HPDE6-E6E7 (cell line): ENCODE data around the gene NOD2.

ENCODE experiments used
- DNase-seq: peaks from one replicate; pipeline ENCODE4 v3.0.0; 2011; ENCODE audit warnings: missing footprints; ENCODE audit errors: extremely low spot score

NOD2 gene

DNA sequence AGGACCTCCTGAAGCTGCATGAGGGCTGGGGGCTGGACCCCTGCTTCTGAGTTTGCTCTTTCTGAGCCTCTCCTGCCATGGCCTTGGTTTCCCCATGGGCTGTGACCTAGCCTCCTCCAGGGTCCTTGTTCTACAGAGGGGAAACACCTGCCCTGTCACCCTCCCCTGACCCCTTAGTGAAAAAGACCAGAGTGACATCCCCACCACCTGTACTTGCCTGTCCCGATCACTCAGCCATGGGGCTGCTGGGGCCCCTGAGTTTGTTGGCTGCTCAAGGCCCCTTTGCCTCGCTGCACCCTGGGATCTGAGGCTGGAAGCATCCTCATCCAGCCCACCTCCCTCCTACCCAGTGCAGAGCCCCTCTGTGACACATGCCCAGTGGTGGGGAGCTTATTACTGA lies 800 bp downstream of the NOD2 start:
- no peak for DNase-seq

DNA sequence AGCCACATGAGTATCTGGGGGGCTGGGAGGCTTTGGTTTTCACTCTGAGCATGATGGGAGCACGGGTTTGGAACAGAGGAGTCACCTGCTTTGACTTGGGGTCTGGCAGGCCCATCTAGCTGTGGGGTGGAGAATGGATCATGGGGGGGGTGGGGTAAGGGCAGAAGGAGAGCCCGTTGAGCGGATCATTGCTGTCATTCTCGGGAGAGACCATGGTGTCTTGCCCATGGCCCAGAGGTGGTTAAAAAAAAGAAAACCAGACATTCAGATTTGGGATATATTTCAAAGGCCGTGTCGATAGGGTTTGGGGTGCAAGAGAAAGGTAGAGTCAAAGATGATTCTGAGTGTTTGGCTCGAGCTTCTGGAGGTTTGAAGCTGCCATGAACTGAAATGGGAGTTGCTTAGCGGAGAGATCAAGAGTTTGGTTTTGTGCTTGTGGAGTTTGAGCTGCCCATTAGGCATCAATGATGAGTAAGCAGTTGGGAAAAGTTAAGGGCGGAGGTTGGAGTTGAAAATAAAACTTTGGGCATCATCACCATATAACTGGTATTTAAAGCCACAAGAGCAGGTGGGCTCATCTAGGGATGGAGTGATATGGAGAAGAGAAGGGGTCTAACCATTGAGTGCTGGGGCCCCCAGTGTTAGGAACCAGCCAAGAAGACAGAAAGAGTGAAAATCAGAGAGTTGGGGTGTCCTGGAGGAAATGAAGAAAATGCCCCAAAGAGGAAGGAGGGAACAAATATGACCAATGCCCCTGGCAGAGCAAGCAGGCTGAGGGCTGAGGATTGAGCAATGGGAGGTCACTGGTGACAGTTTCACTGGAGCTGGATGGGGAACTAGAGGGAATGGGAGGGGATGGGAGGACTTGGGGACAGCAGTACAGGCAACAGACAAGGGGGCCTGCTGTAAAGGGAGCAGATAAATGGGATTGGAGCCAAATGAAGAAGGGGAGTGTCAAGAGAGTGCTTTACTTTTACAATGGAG lies 1.9 kb downstream of the NOD2 start:
- DNase-seq = no peak

DNA sequence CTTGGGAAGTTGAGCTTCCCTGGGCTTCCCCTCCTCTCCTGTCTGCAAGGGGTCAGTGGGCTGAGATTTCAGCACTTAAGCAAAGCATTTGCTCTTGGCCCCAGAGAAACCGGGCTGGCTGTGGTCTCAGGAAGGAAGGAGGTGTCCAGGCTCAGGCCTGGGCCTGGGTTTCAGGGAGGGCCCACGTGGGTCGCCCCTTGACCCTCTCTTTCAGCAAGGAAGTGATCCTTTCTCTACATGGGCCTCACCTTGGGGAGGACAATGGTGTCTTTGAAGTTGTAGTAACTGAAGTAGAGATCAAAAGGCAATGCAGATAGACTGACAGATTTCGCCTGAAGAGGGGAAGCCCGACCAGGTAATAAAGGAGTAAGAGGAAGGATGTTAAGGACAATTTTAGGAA lies 2.7 kb downstream of the NOD2 start:
- DNase-seq = no peak

DNA sequence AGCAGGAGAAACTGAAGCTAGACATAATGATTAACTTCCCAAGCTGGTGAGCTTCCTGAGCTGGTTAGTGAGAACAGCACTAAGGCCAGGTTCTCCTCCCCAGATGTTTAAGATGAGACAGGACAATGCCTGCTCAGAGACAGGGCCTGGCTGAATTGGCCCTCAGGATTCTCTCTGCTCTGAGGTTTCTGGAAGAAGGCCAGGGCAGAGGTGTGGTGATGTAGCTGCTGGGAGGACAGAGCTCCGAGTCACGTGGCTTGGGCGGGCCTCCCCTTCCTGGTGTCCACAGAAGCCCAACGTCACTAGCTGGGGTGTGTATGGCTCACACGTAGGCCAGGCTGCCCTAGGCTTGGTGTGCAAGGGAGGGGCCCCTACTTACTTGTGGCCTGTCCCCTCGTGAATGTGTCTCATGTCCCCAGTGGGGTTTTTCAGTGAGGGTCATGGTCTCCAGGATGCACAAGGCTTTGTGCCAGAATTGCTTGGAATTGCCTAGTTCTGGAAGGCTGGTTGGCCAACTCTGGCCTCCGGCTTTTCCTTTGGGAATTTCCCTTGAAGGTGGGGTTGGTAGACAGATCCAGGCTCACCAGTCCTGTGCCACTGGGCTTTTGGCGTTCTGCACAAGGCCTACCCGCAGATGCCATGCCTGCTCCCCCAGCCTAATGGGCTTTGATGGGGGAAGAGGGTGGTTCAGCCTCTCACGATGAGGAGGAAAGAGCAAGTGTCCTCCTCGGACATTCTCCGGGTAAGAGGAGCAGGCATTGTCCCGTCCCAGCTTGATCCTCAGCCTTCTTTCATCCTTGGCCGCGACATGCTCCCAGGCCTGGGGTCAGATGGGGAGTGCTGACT lies 3.4 kb downstream of the NOD2 start:
- peak; percentile 96 for DNase-seq

DNA sequence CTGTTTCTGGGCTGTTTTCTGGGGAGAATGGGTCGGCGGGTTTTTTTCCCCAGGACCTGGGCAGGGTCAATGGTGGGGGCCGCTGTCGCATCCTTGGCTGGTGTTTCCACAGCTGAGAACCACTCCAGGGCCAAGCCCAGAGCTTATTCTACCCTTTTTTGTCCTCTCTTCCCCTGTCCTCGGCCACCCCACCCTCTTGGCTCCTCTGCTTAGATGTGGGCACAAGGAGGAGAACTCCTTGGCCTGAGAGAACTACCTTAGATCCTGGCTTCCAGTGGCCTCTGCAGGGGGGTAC lies 4.0 kb downstream of the NOD2 start:
- DNase-seq = no peak

DNA sequence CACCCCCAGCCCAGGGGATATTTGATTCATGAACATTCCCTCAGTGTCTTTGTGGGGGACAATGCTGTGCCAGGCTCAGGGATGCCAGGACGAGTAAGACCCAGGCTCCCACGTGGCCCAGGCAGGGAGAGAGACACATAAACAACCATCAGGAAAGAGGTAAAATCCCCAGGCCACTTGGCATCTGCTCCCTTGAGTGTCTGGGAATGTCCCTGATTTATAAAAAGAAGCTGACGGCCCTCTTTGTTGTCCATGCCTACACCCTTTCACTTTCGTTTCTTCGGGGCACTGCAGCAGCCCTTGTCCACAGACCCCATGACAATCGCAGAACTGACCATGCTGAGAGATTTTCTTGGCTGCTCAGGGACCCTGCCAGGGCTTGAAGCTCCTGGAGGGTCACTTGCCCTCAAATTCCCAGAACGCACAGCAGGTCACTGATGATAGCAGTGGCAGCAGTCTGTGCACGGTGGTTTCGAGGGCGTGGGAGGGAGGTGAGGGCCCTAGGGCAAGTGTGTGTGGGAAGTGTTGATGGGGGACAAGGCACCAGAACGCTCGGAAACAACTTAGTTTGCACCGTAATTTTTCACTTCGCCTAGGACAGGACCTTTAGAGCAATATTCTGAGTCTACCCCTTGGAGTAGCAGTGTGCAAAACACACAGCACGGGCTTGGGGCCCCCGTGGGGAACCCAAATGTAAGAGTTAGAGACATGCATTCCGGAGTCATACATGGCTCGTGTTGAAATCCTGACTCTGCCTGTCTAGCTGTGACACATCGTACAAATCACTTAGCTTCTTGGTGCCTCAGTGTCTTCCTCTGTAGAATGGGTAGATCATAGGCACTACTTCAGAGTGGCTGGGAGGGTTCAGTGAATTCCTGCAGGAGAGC lies 4.7 kb downstream of the NOD2 start:
- no peak for DNase-seq

DNA sequence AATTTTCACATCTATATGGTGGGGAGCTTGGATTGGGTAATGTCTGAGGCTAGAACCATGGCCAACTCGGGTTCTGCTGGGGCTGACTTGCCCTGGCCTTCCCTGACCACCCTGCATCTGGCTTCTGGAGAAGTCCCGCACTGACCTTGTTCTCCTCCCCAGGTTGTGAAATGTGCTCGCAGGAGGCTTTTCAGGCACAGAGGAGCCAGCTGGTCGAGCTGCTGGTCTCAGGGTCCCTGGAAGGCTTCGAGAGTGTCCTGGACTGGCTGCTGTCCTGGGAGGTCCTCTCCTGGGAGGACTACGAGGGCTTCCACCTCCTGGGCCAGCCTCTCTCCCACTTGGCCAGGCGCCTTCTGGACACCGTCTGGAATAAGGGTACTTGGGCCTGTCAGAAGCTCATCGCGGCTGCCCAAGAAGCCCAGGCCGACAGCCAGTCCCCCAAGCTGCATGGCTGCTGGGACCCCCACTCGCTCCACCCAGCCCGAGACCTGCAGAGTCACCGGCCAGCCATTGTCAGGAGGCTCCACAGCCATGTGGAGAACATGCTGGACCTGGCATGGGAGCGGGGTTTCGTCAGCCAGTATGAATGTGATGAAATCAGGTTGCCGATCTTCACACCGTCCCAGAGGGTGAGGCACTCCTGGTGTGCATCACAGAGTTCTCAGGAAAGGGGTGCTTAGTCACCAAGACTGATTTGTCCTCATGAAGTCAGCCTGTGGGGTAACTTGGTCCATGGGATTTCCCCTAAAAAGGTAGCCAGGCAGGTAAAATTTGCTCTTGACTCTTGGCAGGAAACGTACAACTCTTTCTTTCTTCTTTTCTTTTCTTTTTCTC lies 6.1 kb downstream of the NOD2 start:
- DNase-seq = peak; percentile 95

DNA sequence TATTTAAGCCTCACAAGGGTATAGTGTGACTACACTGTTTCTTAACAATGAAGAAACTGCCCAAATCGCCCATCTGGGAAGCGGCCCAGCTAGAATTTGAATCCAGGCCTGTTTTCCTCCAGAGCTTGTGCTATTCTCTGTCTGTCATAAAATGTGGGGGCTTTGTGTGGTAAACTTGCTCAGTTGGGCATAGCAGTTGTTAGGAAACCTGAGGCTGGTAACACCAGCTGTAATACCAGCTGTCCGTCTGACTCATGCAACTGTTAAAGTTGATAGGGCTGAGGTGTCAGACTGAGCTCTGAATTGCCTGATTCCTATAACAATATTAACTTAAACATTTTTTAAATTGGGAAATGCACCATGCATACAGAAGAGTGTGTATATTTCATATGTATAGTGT lies 9.3 kb downstream of the NOD2 start:
- DNase-seq = no peak

DNA sequence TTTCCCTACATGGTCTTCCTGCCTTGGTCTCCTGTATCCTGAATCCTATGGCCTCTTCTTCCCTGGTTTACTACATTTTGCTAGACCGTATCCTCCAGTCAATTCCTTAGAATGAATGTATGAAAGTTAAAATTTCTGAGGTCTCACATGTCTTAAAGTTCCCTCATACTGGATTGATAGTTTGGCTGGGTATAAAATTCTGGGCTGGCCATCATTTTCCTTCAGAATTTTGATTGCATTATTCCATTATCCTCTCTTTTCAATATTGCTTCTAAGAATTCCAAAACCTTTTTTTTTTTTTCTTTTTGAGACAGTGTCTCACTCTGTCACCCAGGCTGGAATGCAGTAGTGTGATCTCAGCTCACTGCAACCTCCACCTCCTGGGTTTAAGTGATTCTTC lies 10.8 kb downstream of the NOD2 start:
- no peak for DNase-seq

DNA sequence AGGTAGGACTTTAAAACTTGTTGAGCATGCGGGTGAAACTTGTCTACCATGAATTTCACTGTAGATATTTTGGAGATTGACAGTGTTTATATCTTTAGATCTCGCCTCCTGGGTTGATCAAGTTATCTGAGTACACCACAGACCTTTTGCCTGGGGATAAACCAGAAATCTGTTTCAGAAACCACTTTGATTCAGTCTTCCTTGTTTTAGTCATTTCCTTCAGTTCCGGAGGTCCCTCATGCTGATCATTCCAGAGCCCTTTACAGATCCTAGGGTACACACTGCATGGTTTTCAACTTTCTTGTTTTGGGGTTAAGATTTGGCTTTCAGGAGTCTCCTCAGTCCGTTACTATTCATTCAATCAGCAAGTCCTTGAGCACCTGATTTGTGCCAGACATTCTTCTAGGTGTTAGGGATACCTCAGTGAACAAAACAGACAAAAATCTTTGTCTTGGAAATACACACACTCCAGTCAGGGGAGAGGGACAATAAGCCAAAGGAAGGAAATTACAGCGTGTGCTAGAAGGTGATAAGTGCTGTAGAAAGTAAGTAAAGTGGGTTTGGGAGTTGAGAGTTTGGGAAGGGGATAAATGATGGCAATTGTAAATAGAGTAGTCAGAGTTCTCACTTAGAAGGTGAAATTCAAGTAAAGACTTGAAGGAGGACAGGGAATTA lies 12.2 kb downstream of the NOD2 start:
- no peak for DNase-seq

DNA sequence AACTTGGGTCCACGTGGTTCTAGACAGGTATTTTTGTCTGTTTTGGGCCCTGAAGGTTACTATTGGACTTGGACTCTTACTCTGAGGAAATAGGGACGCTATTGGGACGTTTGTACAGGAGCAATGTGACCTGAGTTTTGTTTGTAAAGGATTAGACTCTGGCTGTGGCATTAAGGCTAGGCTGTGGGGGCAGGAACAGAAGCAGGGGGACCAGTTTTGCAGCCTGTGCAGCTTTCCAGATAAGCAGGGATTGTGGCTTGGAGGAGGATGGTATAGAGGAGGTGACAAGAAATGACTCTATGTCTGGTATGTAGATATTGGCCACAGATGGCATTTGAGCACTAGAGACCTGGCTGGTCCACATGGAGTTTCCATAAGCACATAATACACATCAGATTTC lies 12.8 kb downstream of the NOD2 start:
- DNase-seq = no peak

DNA sequence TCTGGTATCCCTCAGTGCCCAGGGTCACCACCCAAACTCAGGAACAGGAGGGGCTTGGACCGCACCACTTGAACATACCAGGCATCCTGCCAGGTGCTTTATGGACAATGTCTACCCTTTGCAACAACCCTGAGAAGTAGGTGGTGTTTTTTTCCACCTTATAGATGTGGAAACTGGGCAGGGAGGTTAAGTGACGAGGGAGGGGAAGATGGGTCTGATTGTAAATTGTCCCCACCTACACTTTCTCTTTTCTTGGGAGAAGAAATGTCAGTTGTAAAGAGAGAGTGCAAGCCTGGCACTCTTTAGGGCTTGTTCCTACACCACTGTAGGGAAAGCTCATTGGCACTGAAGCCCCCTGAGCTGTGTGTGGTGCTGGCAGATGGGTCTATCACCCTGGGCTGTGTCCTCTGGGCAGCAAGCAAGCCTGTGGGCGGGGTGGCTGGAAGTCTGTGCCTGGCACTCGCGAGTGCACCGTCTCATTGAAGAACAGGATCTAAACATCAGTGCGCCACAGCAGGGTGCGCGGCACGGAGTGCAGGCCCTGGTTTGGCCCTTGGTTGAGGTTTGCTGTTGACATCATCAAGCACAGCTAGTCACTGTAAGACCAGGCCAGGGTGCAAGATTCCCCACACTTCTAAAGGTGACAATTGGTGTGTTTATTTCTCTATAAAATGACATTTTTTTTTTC lies 15.1 kb downstream of the NOD2 start:
- no peak for DNase-seq

DNA sequence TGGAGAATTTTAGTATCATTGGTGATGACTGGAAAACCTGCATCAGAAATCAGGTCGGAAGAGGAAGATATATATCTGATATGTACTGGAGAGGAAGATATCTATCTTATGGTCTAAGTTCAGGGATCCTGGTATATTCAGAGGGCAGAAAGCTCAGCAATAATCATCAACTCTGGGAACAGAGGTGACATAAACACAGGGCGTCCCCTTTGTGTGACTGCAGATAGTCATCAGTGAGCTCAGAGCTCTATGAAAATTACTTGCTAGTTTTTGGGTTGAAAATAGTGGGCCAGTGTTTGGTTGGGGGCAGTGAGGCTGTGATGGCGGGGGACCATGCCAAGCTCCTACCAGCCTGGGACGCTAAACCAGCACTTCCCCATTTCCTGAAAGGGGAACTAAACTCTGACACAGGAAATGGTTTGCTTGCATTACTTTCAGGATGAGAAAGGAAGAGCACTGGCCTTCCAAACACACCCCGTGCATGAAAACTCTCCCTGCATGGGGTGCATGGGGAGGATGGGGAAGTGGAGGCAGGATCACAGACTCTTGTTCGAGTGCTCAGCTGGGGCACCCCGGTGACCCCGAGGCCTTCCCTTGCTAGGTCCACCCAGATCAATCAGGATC lies 15.8 kb downstream of the NOD2 start:
- DNase-seq = no peak

DNA sequence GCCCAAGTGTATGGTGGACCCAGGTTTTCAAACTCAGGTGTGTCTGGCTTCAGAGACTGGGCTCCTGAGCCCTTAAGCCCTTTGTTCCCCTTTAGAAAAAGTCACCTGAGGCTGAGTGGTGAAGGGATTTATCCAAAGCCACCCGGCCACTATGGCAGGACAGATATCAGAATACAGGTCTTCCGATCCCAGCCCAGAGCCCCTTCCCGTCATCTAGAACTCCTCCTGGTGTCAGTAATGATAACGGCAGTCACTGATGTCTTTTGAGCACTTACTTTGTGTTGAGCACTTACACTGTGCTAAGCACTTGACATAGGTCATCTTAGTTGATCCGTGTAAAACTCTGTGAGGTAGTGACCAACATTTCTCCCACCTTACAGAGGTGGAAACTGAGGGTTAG lies 16.6 kb downstream of the NOD2 start:
- no peak for DNase-seq

DNA sequence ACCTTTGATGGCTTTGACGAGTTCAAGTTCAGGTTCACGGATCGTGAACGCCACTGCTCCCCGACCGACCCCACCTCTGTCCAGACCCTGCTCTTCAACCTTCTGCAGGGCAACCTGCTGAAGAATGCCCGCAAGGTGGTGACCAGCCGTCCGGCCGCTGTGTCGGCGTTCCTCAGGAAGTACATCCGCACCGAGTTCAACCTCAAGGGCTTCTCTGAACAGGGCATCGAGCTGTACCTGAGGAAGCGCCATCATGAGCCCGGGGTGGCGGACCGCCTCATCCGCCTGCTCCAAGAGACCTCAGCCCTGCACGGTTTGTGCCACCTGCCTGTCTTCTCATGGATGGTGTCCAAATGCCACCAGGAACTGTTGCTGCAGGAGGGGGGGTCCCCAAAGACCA lies 17.6 kb downstream of the NOD2 start:
- no peak for DNase-seq

DNA sequence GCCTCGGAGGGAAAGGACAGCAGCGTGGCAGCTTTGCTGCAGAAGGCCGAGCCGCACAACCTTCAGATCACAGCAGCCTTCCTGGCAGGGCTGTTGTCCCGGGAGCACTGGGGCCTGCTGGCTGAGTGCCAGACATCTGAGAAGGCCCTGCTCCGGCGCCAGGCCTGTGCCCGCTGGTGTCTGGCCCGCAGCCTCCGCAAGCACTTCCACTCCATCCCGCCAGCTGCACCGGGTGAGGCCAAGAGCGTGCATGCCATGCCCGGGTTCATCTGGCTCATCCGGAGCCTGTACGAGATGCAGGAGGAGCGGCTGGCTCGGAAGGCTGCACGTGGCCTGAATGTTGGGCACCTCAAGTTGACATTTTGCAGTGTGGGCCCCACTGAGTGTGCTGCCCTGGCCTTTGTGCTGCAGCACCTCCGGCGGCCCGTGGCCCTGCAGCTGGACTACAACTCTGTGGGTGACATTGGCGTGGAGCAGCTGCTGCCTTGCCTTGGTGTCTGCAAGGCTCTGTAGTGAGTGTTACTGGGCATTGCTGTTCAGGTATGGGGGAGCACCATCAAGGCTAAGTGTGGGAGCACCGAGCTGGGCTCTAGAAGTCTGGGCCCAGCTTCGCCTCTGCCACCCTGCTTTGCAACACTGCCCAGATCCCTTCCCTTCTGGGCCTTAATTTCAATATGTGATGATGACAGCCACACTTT lies 18.6 kb downstream of the NOD2 start:
- DNase-seq = no peak

DNA sequence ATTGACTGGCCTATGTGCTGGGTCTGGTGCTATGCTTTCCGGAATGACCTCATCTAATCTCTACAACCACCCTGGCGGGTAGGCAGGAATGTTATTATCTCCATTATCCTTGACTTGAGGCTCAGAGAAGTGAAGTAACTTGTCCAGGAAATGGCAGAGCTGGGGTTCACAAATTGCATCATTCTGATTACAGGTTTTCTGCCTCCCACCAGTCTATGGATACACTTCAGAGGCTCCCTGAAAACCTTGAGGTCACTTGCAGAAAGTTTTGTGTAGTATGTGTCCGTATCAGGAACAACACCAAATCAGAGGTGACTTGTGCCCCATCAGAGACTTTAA lies 19.1 kb downstream of the NOD2 start:
- DNase-seq = no peak

DNA sequence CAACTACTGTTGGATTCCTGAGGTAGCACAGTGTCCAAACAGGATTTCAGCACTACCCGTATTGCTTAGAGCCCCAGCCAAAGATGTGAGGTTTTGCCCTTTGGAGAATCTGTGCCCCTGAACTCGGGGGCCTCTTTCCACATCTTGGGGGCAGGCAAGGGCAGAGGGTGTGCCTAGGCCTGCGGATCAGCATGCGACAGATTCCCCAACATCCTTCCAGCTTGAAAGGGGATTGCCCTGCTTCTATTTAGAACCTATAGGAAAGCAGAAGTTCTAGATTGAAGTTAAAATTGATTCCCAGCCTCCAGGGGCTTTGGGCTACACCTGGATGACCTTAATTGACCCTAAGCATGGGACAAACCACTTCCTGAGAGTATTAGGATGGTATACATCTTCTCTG lies 19.6 kb downstream of the NOD2 start:
- no peak for DNase-seq

DNA sequence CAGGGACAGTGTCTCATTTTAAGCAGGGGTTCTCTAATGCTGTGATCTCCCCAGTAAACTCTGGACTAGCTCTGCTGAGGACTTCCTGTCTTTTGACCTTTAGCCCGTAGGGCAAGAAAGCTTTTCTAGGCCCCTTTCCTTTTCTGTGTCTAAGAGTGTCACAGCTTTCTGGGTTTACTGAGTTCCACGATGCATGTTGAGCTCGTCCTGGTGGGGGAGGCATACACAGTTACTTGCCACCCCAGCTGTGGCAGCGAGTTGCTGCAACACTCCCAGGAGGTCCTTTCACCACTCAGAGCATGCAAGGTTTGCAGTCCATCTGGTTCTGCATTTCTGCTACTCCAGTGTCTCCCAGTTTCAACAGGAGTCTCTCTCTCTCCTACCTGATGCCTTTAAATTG lies 23.7 kb downstream of the NOD2 start:
- no peak for DNase-seq
